A673 (cell line): ENCODE results near the gene TNFSF8.

Experiments used
- EZH2 ChIP-seq: fragments of 200-600 bp; sonication (generic); IDR thresholded peaks from 2 replicates; pipeline ENCODE4 v1.6.1; 2017; ENCODE audit warnings: borderline replicate concordance, low read depth, mild to moderate bottlenecking, mixed read lengths, antibody characterized with exemption, low read length; ENCODE audit not compliant: poor library complexity, severe bottlenecking
- TF ChIP-seq, protein P1 (sequence below): fragments of 300-800, 200-600 bp; sonication (generic); conservative IDR thresholded peaks from 2 replicates; pipeline ENCODE4 v1.5.1; 2017; ENCODE audit warnings: low read depth, mild to moderate bottlenecking, antibody characterized with exemption, low read length, moderate library complexity, mixed read lengths

DNA sequence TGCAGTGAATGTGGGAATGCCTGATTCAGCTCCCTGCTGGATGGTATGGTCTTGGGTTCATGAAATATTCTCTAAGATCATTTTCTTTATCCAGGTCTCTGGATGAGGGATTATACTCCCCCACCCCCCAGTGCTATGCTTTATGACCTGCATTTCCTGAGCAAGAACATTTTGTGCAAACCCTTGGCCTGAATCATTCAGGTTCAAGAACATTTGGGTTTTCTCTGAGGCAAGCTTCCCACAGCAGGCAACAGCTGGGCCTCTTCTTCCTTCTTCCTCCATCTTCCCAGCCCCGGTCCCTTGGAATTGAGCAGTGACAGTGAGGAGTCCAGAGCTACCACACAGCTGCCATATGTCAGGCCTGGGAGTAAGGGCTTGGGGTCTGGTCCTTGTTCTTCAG lies 65.9 kb downstream of the TNFSF8 start:
- TF ChIP-seq, protein P1, sequence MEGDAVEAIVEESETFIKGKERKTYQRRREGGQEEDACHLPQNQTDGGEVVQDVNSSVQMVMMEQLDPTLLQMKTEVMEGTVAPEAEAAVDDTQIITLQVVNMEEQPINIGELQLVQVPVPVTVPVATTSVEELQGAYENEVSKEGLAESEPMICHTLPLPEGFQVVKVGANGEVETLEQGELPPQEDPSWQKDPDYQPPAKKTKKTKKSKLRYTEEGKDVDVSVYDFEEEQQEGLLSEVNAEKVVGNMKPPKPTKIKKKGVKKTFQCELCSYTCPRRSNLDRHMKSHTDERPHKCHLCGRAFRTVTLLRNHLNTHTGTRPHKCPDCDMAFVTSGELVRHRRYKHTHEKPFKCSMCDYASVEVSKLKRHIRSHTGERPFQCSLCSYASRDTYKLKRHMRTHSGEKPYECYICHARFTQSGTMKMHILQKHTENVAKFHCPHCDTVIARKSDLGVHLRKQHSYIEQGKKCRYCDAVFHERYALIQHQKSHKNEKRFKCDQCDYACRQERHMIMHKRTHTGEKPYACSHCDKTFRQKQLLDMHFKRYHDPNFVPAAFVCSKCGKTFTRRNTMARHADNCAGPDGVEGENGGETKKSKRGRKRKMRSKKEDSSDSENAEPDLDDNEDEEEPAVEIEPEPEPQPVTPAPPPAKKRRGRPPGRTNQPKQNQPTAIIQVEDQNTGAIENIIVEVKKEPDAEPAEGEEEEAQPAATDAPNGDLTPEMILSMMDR, result no peak
- TF ChIP-seq EZH2, result no peak
